ENCODE measurements around the gene RNF8.
"Not testable (repeated sequence)": the region's sequence is repeated elsewhere in the genome, so short reads cannot be mapped to it uniquely, and the experiment has no call there.

RNF8 gene

GRCh38 chr6:37435816-37436215 is 82.0 kb downstream of the RNF8 start:
- Histone ChIP-seq H3K36me3 (peaks cover 15 to 41% (median 30%) of the 10 kb centered on the region in 3 donors), H3K27ac (no peak overlapping the region), H3K9me3 (no peaks in the 10 kb centered on the region), H3K4me3 (no peak overlapping the region), H3K27me3 (no peaks in the 10 kb centered on the region), H3K4me1 (peaks cover 0 to 18% (median 14%) of the 10 kb centered on the region in 4 donors)
- no peak for TF ChIP-seq CTCF (IDR thresholded peaks at IDR 0.05)
- intact Hi-C loops (cut with DNase I; ENCODE audit: low total_unique reads), result no loop called here
- no peak for DNase-seq

- Histone ChIP-seq H3K9me3 (no peaks in the 10 kb centered on the region), H3K36me3 (peaks cover 17 to 45% (median 31%) of the 10 kb centered on the region in 3 donors), H3K4me1 (peaks cover 0 to 21% (median 11%) of the 10 kb centered on the region in 4 donors), H3K4me3 (no peak overlapping the region), H3K27me3 (no peaks in the 10 kb centered on the region), H3K27ac (no peak overlapping the region)
- no peak for TF ChIP-seq CTCF (IDR thresholded peaks at IDR 0.05)
- intact Hi-C loops (cut with DNase I; ENCODE audit: low total_unique reads), result no loop called here
- DNase-seq, result no peak
Measured at GRCh38 chr6:37438930-37439329, 85.1 kb downstream of the RNF8 start.

- DNase-seq, result no peak
- no peaks in the 10 kb centered on the region for H3K27me3 ChIP-seq
- TF ChIP-seq CTCF (IDR thresholded peaks at IDR 0.05), result no peak
- peaks cover 0 to 13% (median 3%) of the 10 kb centered on the region in 4 donors for H3K4me1 ChIP-seq
- H3K27ac ChIP-seq, result no peak overlapping the region
- no peak overlapping the region for H3K4me3 ChIP-seq
- intact Hi-C loops (cut with DNase I; ENCODE audit: low total_unique reads), result no loop called here
- H3K36me3 ChIP-seq, result peaks cover 32 to 59% (median 50%) of the 10 kb centered on the region in 3 donors
- no peaks in the 10 kb centered on the region for H3K9me3 ChIP-seq
Measured at GRCh38 chr6:37441651-37442050, 87.9 kb downstream of the RNF8 start.

GRCh38 chr6:37442416-37443215 is 88.8 kb downstream of the RNF8 start:
- H3K9me3 ChIP-seq, result no peaks in the 10 kb centered on the region
- no peak for DNase-seq
- peaks cover 0 to 13% (median 3%) of the 10 kb centered on the region in 4 donors for H3K4me1 ChIP-seq
- peak overlapping the region; percentile 8 to 51 for H3K27ac ChIP-seq
- H3K4me3 ChIP-seq, result peak overlapping the region in 1 of 2 donors; percentile 11
- peaks cover 39 to 59% (median 51%) of the 10 kb centered on the region in 3 donors for H3K36me3 ChIP-seq
- no peaks in the 10 kb centered on the region for H3K27me3 ChIP-seq
- no peak for TF ChIP-seq CTCF (IDR thresholded peaks at IDR 0.05)
- intact Hi-C loops (cut with DNase I; ENCODE audit: low total_unique reads), result no loop called here

- peak overlapping the region; percentile 8 to 51 for H3K27ac ChIP-seq
- intact Hi-C loops (cut with DNase I; ENCODE audit: low total_unique reads); H3K9me3 ChIP-seq; H3K27me3 ChIP-seq; DNase-seq: not testable (repeated sequence)
- H3K36me3 ChIP-seq, result peaks cover 40 to 59% (median 50%) of the 10 kb centered on the region in 3 donors
- H3K4me3 ChIP-seq, result peak overlapping the region in 1 of 2 donors; percentile 11
- peaks cover 0 to 13% (median 3%) of the 10 kb centered on the region in 4 donors for H3K4me1 ChIP-seq
Measured at GRCh38 chr6:37443216-37443542, 89.4 kb downstream of the RNF8 start.

Measured in tibial artery (tissue), 4 donors.